NCI-H2081 (cell line): ENCODE measurements around the gene CCNK.
A peak's percentile ranks its signal among the peaks of the same experiment; 100 is the strongest.

Experiments
- DNase-seq, 2 experiments: peaks; one replicate each; lab custom pipeline; 2025; lab: John Stamatoyannopoulos, UW

Gene CCNK

GRCh38 chr14:99480917-99481744 is at the start of gene CCNK:
CCNK (plus strand) TSS chr14:99481409; CDS start chr14:99492678, 11,269 bp downstream.
- peak; percentile 100 for DNase-seq

- no peak for DNase-seq
Observed at GRCh38 chr14:99431986-99432385, 49.2 kb upstream of the CCNK start.

GRCh38 chr14:99432485-99432884 is 48.7 kb upstream of the CCNK start:
- no peak for DNase-seq

GRCh38 chr14:99435327-99435726 is 45.9 kb upstream of the CCNK start:
- no peak for DNase-seq

GRCh38 chr14:99436247-99437180 is 44.7 kb upstream of the CCNK start:
- no peak for DNase-seq

GRCh38 chr14:99437706-99438105 is 43.5 kb upstream of the CCNK start:
- DNase-seq, result no peak

GRCh38 chr14:99440278-99440677 is 40.9 kb upstream of the CCNK start:
- DNase-seq, result no peak

GRCh38 chr14:99441157-99441870 is 39.9 kb upstream of the CCNK start:
- DNase-seq, result no peak

- no peak for DNase-seq
Observed at GRCh38 chr14:99441918-99442317, 39.3 kb upstream of the CCNK start.

GRCh38 chr14:99445931-99446330 is 35.3 kb upstream of the CCNK start:
- DNase-seq, result no peak

GRCh38 chr14:99447739-99448138 is 33.5 kb upstream of the CCNK start:
- DNase-seq, result no peak

GRCh38 chr14:99450266-99450665 is 30.9 kb upstream of the CCNK start:
- no peak for DNase-seq

- DNase-seq, result no peak
Observed at GRCh38 chr14:99451234-99451633, 30.0 kb upstream of the CCNK start.

- DNase-seq, result no peak
Observed at GRCh38 chr14:99452968-99453367, 28.2 kb upstream of the CCNK start.

- DNase-seq, result no peak
Observed at GRCh38 chr14:99454246-99454645, 27.0 kb upstream of the CCNK start.

- DNase-seq, result no peak
Observed at GRCh38 chr14:99459481-99460100, 21.6 kb upstream of the CCNK start.

- DNase-seq, result no peak
Observed at GRCh38 chr14:99460793-99461192, 20.4 kb upstream of the CCNK start.

- DNase-seq, result no peak
Observed at GRCh38 chr14:99461411-99462085, 19.7 kb upstream of the CCNK start.

GRCh38 chr14:99462210-99462609 is 19.0 kb upstream of the CCNK start:
- DNase-seq, result no peak

GRCh38 chr14:99463974-99464373 is 17.2 kb upstream of the CCNK start:
- no peak for DNase-seq

- no peak for DNase-seq
Observed at GRCh38 chr14:99465288-99465687, 15.9 kb upstream of the CCNK start.
